Breast epithelium (tissue), 3 donors: ENCODE measurements around the gene MRPL27.

Experiments used
- POLR2AphosphoS5 ChIP-seq, 3 donors: sonication (generic); formaldehyde crosslinking; IDR thresholded peaks; one replicate each; pipeline ENCODE4 v1.6.1; 2017; ENCODE audit warnings: antibody characterized with exemption in 3 of 3
- TF ChIP-seq, protein P1 (sequence below), 3 donors: fragments of 450-650 bp; IDR thresholded peaks; one replicate each; pipeline ENCODE4 v1.5.1; 2016 to 2017; ENCODE audit warnings: antibody characterized with exemption in 3 of 3, mild to moderate bottlenecking in 3 of 3, moderate library complexity in 3 of 3

GRCh38 chr17:50362661-50363060 lies 10.3 kb downstream of the MRPL27 start:
- TF ChIP-seq, protein P1, sequence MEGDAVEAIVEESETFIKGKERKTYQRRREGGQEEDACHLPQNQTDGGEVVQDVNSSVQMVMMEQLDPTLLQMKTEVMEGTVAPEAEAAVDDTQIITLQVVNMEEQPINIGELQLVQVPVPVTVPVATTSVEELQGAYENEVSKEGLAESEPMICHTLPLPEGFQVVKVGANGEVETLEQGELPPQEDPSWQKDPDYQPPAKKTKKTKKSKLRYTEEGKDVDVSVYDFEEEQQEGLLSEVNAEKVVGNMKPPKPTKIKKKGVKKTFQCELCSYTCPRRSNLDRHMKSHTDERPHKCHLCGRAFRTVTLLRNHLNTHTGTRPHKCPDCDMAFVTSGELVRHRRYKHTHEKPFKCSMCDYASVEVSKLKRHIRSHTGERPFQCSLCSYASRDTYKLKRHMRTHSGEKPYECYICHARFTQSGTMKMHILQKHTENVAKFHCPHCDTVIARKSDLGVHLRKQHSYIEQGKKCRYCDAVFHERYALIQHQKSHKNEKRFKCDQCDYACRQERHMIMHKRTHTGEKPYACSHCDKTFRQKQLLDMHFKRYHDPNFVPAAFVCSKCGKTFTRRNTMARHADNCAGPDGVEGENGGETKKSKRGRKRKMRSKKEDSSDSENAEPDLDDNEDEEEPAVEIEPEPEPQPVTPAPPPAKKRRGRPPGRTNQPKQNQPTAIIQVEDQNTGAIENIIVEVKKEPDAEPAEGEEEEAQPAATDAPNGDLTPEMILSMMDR (IDR thresholded peaks at IDR 0.05): no peak
- TF ChIP-seq POLR2AphosphoS5 (IDR thresholded peaks at IDR 0.05): no peak
